Activated CD4-positive, alpha-beta T cell treated with anti-CD3 and anti-CD28 coated beads for 48 hours (primary cell): ENCODE data around the gene SPNS2.

Experiments used
- DNase-seq: peaks from one replicate; pipeline ENCODE4 v3.0.0-alpha.2; 2020

The SPNS2 gene

GRCh38 chr17:4506175-4506813, 7.6 kb downstream of the SPNS2 start:
- no peak for DNase-seq

DNA sequence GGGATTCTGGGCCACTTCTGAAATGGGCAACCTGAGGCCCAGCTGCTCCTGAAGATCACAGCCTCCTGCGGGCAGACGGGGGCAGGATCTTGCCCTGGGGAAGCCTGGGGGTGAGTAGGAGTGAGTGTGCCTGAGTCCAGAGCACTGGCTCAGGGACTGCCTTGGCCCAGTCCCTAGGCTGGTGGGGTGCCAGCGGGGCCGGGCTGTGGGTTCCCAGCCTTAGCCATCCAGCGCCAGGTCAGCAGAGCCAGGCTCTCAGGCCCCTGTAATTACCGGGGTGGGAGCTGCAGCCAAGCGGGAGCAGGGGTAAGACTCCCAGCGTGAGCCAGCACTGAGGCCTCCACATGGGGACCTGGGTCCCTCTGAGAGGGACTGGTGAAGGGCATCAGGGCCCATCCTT, 8.2 kb downstream of the SPNS2 start:
- no peak for DNase-seq

DNA sequence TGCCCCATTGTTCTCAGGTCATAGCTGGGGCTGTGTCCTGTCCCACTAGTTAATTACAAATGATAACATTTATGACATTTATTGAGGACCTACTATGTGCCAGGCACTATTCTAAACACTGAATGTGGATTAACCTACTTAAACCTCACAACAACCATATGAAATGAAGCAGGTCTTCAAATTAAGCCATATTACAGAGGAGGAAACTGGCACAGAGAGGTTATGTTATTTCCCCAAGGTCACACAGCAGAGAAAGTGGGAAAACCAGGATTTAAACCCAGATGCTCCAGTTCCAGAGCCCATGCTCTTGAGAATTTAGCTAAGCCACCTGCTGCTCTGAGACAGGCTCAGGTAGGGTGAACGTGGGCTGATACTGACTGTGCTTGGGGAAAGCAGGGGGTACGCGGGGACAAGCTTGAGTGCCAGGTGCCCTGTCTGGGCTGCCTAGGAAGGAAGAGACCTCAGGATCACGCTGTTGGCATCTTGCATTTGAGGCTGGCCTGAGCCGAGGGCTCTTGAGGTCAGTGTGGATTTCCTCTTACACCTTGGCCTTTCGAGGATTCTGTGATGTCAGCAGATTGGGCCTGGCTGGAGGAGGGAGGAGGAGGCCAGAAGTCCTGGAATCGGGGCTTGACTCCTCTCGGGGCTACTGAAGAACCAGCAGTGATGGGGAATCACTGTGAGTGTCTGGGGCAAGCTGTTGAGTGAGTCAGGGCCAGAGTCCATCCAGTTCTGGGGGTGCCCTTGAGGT, 8.9 kb downstream of the SPNS2 start:
- DNase-seq: no peak

DNA sequence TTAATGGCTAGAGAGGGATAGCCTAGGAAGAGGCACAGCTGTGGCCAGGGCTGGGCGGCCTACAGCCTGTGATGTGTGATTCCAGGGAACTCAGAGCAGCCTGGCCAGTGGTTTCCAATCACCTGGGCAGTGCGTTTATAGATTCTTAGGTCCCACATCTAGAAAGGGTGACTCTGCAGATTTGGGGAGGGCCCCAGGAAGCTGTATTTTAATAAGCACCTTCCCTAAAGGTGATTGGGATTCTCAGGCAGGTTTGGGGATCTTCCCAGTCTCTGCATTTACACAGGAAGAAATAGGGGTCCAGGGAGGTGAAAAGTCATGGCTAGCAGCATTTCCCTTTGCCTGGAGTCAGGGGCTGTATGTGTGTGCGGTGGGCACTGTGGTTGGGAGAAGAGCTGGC, 9.5 kb downstream of the SPNS2 start:
- no peak for DNase-seq

DNA sequence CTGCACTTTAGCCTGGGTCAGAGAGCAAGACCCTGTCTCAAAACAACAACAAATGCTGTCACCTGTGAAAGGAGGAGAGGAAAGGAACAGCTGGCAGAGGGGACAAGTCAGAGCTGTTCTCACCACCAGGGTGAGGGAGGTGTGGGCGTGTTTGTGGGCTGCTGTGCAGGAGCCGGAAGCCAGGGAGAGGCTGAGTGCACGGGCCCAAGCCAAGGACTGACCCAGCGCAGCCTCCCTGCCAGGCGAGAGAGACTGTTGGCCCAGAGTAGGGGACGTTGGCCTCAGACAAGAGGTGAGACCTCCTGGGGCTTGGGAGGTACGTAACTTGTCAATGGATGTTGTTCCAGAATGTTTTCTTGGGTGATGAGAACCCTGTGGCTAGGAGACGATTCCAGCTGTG, 10.7 kb downstream of the SPNS2 start:
- peak; percentile 41 for DNase-seq

- no peak for DNase-seq
These were observed 11.4 kb downstream of the SPNS2 start for GRCh38 chr17:4509923-4510617.

DNA sequence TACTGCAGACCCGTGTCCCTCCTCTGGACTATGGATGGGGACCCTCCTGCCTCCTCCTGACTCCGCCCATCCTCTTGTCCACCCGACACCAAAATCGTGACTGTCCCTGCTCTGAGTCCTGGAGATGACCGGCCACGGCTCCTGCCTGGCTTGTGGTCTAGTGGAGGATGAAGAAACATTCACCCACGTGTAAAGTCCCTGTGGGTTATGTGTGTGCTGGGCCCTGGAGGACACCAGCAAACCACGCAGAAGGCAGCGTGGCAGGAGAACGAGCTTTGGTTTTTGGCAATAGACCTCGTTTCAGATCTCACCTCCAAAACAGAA, 11.9 kb downstream of the SPNS2 start:
- no peak for DNase-seq

GRCh38 chr17:4511199-4511932, 12.7 kb downstream of the SPNS2 start:
- DNase-seq: no peak

- DNase-seq: no peak
These were observed 13.8 kb downstream of the SPNS2 start for GRCh38 chr17:4512156-4513112.

- DNase-seq: no peak
These were observed 14.7 kb downstream of the SPNS2 start for GRCh38 chr17:4513113-4514032.

- no peak for DNase-seq
These were observed 15.5 kb downstream of the SPNS2 start for GRCh38 chr17:4514206-4514605.

DNA sequence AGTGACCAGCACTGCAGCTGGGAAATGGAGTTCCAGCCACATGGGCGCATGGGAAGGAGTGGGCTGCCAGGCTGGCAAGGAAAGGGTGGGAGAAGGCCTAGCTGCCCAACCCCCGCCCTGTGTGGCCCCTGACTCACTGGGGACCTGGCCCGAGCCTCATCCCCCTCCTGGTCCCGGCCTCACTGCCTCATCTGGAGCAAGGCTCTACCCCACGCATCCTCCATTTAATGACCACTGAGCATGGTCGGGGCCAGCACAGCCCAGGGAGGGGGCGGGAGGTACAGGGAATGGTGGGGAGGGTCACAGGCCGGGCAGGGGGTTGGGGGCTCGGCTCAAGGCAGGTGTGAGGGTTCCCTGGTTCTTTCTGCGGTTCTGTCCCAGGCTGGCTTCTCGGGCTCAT, 16.1 kb downstream of the SPNS2 start:
- no peak for DNase-seq

DNA sequence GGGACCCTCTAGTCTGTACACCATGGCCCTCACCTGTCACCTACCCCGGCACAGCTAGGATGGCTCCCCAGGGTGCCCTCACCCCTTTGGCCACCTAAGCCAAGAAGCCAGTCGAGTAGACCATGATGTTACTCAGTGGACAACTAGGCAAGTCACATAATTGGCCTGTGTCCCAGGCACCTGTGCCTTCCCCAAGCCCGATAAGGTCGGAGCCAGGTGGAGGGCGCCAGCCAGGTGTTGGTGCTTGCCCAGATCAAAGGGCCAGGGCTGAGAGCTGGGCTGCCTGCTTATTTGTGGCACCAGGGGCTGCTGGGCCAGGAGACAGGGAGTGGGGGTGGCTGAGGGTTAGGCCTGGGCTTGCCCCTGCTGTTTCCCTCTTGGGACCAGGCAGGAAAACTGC, 16.8 kb downstream of the SPNS2 start:
- DNase-seq: no peak

GRCh38 chr17:4516735-4517134, 18.1 kb downstream of the SPNS2 start:
- no peak for DNase-seq

DNA sequence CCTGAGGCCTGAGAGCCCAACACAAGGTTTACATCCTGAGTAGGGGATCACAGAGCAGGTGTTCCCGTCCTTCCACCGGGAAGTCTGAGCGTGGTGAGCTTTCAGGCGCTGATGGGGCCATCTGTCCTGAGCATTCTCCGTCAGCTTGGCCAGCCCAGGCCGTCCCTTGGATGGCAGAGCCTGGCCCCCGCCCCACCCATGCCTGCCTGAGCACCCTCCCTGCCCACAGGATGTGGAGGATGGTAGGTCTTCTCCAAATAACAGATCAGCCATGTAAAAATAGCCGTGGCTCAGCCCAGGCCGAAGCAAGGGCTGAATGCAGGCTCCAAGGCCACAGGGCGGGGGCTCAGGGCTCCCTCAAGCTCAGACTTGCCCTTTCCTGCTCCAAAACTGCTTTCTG, 20.2 kb downstream of the SPNS2 start:
- DNase-seq: no peak

GRCh38 chr17:4519361-4519788, 20.7 kb downstream of the SPNS2 start:
- no peak for DNase-seq

DNA sequence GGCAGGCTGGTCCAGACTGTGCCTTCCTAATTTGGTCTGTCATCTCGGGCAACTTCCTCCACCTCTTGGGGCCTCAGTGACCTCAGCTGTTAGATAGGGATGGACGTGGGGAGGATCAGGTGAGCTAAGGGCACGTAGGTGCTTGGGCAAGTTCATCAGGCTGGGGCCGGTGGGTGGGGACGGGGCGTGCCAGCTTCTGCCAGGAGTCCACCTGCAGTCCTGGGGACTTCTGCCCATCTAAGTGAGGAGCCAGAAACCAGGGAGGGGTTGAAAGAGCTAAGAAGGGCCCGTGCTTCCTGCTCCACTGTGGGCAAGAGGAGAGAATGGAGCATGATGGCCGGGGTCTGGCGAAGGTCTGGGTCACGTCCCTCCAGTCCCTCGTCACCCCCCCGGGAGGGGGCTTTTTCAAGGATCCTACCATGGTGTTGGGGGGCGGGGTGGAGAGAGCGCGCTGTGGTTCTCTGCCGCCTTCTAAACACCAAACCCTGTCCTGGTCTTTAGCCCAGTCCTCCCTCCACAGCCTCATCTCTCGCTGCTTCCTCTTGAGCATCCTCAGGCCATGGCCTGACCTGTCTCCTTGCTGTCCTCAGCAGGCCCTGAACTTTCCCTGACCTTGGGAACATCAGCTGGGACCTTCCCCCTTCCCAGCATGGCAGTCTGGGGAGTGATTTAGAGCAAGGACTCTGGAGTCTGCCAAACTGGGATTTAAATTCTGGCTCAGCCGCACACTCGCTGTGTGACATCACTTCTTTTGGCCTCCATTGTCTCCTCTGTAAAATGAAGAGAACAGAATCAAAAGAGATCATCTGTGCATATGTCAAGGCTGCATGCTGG, 21.6 kb downstream of the SPNS2 start:
- DNase-seq: no peak

DNA sequence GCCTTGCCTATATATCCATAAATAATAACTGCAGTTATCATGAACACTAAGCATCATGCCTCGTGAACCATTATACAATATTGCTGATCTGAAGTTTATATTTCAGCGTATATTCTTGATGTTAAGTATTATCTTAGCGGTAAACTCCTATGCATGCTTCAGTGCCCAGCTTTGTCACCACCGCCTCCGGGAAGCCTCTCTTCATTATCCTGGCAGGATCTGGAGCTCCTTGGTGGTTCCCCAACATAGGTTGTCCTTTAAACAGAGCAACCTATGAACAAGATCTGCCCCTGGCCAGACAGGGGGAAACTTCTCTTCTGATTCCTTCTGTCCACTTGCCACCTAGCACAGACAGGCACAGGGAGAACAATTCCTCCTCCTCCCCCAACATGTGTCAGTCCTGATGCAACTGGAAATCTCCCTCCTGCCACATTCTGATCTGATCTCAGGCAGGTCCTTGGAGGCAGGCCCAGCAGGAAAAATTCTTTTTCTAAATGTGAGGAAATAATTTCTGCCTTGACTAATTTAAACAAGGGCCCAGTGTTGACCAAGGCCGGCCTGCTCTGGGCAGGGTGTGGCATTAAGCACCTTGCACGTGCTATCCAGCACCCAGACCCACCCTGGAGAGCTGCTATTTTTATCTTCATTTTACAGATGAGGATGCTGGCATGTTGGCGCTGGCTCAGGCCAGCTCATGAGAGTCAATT, 22.4 kb downstream of the SPNS2 start:
- DNase-seq: no peak

DNA sequence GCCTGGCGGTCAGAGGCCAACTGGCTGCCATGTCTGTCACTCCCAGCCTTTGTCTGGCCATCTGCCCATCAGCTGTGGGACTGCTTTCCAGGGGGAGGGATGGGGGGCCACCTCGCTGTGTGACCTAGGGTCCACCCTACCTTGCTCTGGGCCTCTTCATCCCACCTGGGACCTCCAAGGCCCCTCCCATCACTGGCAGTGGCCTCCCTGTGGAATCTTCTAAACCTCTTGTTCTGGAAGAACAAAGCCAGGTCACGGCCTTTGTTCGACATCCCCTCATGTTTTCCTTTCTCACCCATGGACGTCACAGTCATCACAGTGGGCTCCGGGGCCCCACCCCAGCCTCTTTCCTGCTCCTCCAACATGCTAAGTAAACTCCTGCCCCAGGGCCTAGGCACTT, 24.0 kb downstream of the SPNS2 start:
- DNase-seq: no peak

DNA sequence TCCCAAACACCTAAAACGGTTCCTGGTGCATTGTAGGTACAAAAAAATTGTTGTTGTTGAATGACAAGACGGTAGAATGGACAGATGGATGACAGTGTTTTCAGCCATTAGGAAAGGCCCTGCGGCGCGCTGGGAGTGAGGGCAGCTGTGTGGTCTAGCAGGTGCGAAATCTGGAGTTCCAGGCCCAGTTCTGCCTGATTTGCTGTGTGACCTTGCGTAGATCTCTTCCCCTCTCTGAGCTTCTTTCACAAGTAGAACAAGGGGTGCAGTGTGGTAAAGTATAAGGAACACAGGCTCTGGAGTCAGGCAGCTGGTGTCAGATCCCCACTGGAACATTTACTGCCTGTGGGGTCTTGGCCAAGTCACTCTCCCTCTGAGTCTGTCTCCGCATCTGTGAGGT, 25.3 kb downstream of the SPNS2 start:
- DNase-seq: no peak
